ENCODE data around the gene CAMK2D.
A peak's percentile ranks its signal among the peaks of the same experiment; 100 is the strongest.

The CAMK2D gene

GRCh38 chr4:113682730-113683537 is 78.6 kb downstream of the CAMK2D start:
- peak; percentile 28 for DNase-seq (ENCODE audit: low read depth)

- DNase-seq (ENCODE audit: low read depth) = no peak
These were observed 82.9 kb downstream of the CAMK2D start for GRCh38 chr4:113678641-113679040.

- no peak for DNase-seq (ENCODE audit: low read depth)
These were observed 84.2 kb downstream of the CAMK2D start for GRCh38 chr4:113677325-113677724.

GRCh38 chr4:113675731-113676697 is 85.5 kb downstream of the CAMK2D start:
- DNase-seq (ENCODE audit: low read depth) = no peak

- no peak for DNase-seq (ENCODE audit: low read depth)
These were observed 86.8 kb downstream of the CAMK2D start for GRCh38 chr4:113674733-113675132.

GRCh38 chr4:113674251-113674650 is 87.3 kb downstream of the CAMK2D start:
- DNase-seq (ENCODE audit: low read depth) = no peak

GRCh38 chr4:113673450-113673849 is 88.1 kb downstream of the CAMK2D start:
- no peak for DNase-seq (ENCODE audit: low read depth)

GRCh38 chr4:113666386-113667114 is 95.0 kb downstream of the CAMK2D start:
- DNase-seq (ENCODE audit: low read depth) = no peak

- DNase-seq (ENCODE audit: low read depth) = no peak
These were observed 96.5 kb downstream of the CAMK2D start for GRCh38 chr4:113665036-113665435.

- DNase-seq (ENCODE audit: low read depth) = no peak
These were observed 99.0 kb downstream of the CAMK2D start for GRCh38 chr4:113662581-113662980.

- DNase-seq (ENCODE audit: low read depth) = no peak
These were observed 102.4 kb downstream of the CAMK2D start for GRCh38 chr4:113659127-113659526.

- no peak for DNase-seq (ENCODE audit: low read depth)
These were observed 103.8 kb downstream of the CAMK2D start for GRCh38 chr4:113657586-113658233.

GRCh38 chr4:113653871-113654270 is 107.7 kb downstream of the CAMK2D start:
- no peak for DNase-seq (ENCODE audit: low read depth)

- no peak for DNase-seq (ENCODE audit: low read depth)
These were observed 115.1 kb downstream of the CAMK2D start for GRCh38 chr4:113646442-113646822.

- DNase-seq (ENCODE audit: low read depth) = no peak
These were observed 115.6 kb downstream of the CAMK2D start for GRCh38 chr4:113645771-113646441.

GRCh38 chr4:113645288-113645687 is 116.2 kb downstream of the CAMK2D start:
- no peak for DNase-seq (ENCODE audit: low read depth)

GRCh38 chr4:113644398-113644797 is 117.1 kb downstream of the CAMK2D start:
- no peak for DNase-seq (ENCODE audit: low read depth)

GRCh38 chr4:113643505-113643904 is 118.0 kb downstream of the CAMK2D start:
- DNase-seq (ENCODE audit: low read depth) = no peak

- DNase-seq (ENCODE audit: low read depth) = no peak
These were observed 120.5 kb downstream of the CAMK2D start for GRCh38 chr4:113641025-113641431.

GRCh38 chr4:113639326-113639725 is 122.2 kb downstream of the CAMK2D start:
- no peak for DNase-seq (ENCODE audit: low read depth)

- no peak for DNase-seq (ENCODE audit: low read depth)
These were observed 123.0 kb downstream of the CAMK2D start for GRCh38 chr4:113638562-113638832.
